Natural killer cell (primary cell): ENCODE results near the gene KLHL24. TPM values are rescaled to one million over a fixed set of nuclear protein-coding genes. Genes with fewer than 3 reads are reported as not detected.

Experiments used
- ATAC-seq, 3 donors: fragments of 150-1000 bp in 2 of 3; fragments of 200-7000 bp in 1 of 3; cut with Tn5 transposase; 1 replicate in 1 of 3; 2 replicates in 2 of 3; pipeline ENCODE4 v1.10.0; 2021; ENCODE audit warnings: mild to moderate bottlenecking in 2 of 3, moderate library complexity in 2 of 3
- DNase-seq, 2 donors: peaks; one replicate each; pipeline versions ENCODE4 v3.0.0 to v3.0.0-alpha.2; 2013 to 2021; ENCODE audit warnings: mixed read lengths in 1 of 2
- H3K27ac ChIP-seq: one replicate; pipeline ENCODE4 v1.5.1; 2013; ENCODE audit warnings: mild to moderate bottlenecking, low read length
- H3K27me3 ChIP-seq: one replicate; pipeline ENCODE4 v1.6.1; 2013; ENCODE audit warnings: low read length; ENCODE audit not compliant: control insufficient read depth, insufficient read depth
- H3K36me3 ChIP-seq: one replicate; pipeline ENCODE4 v1.6.1; 2013; ENCODE audit warnings: low read length; ENCODE audit not compliant: control insufficient read depth, insufficient read depth
- H3K4me1 ChIP-seq: one replicate; pipeline ENCODE4 v1.6.1; 2013; ENCODE audit warnings: low read length; ENCODE audit not compliant: control insufficient read depth, insufficient read depth
- H3K4me3 ChIP-seq: one replicate; pipeline ENCODE4 v1.5.1; 2013; ENCODE audit warnings: low read length
- H3K9me3 ChIP-seq: one replicate; pipeline ENCODE4 v1.6.1; 2013; ENCODE audit warnings: low read length; ENCODE audit not compliant: control insufficient read depth, insufficient read depth
- H3K27ac Mint-ChIP-seq, 2 donors: one replicate each; pipeline ENCODE4 v1.8.0; 2022; ENCODE audit warnings: mild to moderate bottlenecking in 2 of 2, mixed read lengths in 2 of 2, moderate library complexity in 1 of 2
- H3K27me3 Mint-ChIP-seq, 2 donors: one replicate each; pipeline ENCODE4 v1.8.0; 2022; ENCODE audit warnings: low read depth in 2 of 2, mixed read lengths in 2 of 2
- H3K36me3 Mint-ChIP-seq: one replicate; pipeline ENCODE4 v1.8.0; 2022; ENCODE audit warnings: mixed read lengths
- H3K4me1 Mint-ChIP-seq, 2 donors: one replicate each; pipeline ENCODE4 v1.8.0; 2022; ENCODE audit warnings: mixed read lengths in 2 of 2
- H3K4me3 Mint-ChIP-seq: one replicate; pipeline ENCODE4 v1.8.0; 2022; ENCODE audit warnings: mild to moderate bottlenecking, moderate library complexity, mixed read lengths
- H3K9me3 Mint-ChIP-seq, 2 donors: one replicate each; pipeline ENCODE4 v1.8.0; 2022; ENCODE audit warnings: mixed read lengths in 2 of 2
- CTCF ChIP-seq: fragments of 200-600 bp; IDR thresholded peaks from one replicate; pipeline ENCODE4 v1.8.0; 2022; ENCODE audit warnings: antibody characterized with exemption
- WGBS: methylation state at CpG from one replicate; pipeline ENCODE4 v1.1.7; 2013; ENCODE audit warnings: missing lambda C conversion rate; ENCODE audit not compliant: insufficient coverage; 5-methylcytosine and 5-hydroxymethylcytosine counted together
- intact Hi-C: fragments of 100-400 bp; cut with micrococcal nuclease; formaldehyde crosslinking; loops from one replicate; pipeline ENCODE4 v1.14.2; 2022
- total RNA-seq, 4 donors: library from RNA; stranded (reverse); fragments of 120-200 nt in 1 of 4; gene quantifications; one replicate each; pipeline versions ENCODE4 v1.2.3 to v1.2.4, GENCODE V29; 2013 to 2022

Gene KLHL24
- total RNA-seq, 3 donors from 2014 or later (not counting 1 experiment from before 2014, with no cell fraction given): 140 to 189 (median 177) TPM

- H3K27ac Mint-ChIP-seq: no peak overlapping the region
- DNase-seq (no peak), ATAC-seq (no peak)
- no peak overlapping the region for H3K4me3 Mint-ChIP-seq
- Histone ChIP-seq H3K36me3 (peaks cover 2% of the 10 kb centered on the region), H3K4me1 (no peaks in the 10 kb centered on the region), H3K9me3 (no peaks in the 10 kb centered on the region), H3K27ac (no peak overlapping the region), H3K27me3 (no peaks in the 10 kb centered on the region), H3K4me3 (no peak overlapping the region)
- intact Hi-C loops: no loop called here
- no peaks in the 10 kb centered on the region for H3K27me3 Mint-ChIP-seq
- no peaks in the 10 kb centered on the region for H3K36me3 Mint-ChIP-seq
- peaks cover 4 to 16% of the 10 kb centered on the region in 2 donors for H3K4me1 Mint-ChIP-seq
- H3K9me3 Mint-ChIP-seq: no peaks in the 10 kb centered on the region
- TF ChIP-seq CTCF: no peak
These were observed 74.8 kb downstream of the KLHL24 start for GRCh38 chr3:183710231-183710630.

GRCh38 chr3:183711516-183711915, 76.1 kb downstream of the KLHL24 start:
- no peak for DNase-seq
- TF ChIP-seq CTCF: no peak

GRCh38 chr3:183714622-183715021, 79.2 kb downstream of the KLHL24 start:
- Histone ChIP-seq H3K27me3 (no peaks in the 10 kb centered on the region), H3K36me3 (peaks cover 22% of the 10 kb centered on the region), H3K4me3 (no peak overlapping the region), H3K27ac (no peak overlapping the region), H3K4me1 (no peaks in the 10 kb centered on the region), H3K9me3 (no peaks in the 10 kb centered on the region)
- TF ChIP-seq CTCF: no peak
- H3K27ac Mint-ChIP-seq: no peak overlapping the region
- DNase-seq: no peak
- H3K27me3 Mint-ChIP-seq: no peaks in the 10 kb centered on the region
- H3K4me3 Mint-ChIP-seq: no peak overlapping the region
- no peaks in the 10 kb centered on the region for H3K9me3 Mint-ChIP-seq
- H3K4me1 Mint-ChIP-seq: peaks cover 9 to 15% of the 10 kb centered on the region in 2 donors
- peaks cover 17% of the 10 kb centered on the region for H3K36me3 Mint-ChIP-seq
- ATAC-seq: no peak
- intact Hi-C loops: no loop called here

More at GRCh38 chr3:183711516-183711915, 76.1 kb downstream of the KLHL24 start:
- H3K36me3 Mint-ChIP-seq: no peaks in the 10 kb centered on the region
- Histone ChIP-seq H3K27me3 (no peaks in the 10 kb centered on the region), H3K4me3 (no peak overlapping the region), H3K36me3 (peaks cover 11% of the 10 kb centered on the region), H3K4me1 (no peaks in the 10 kb centered on the region), H3K27ac (no peak overlapping the region), H3K9me3 (no peaks in the 10 kb centered on the region)
- peaks cover 4 to 9% of the 10 kb centered on the region in 2 donors for H3K4me1 Mint-ChIP-seq
- ATAC-seq: no peak
- intact Hi-C loops: no loop called here
- WGBS: 94% methylated on average over 3 of the region's 3 CpGs
- H3K27ac Mint-ChIP-seq: no peak overlapping the region
- H3K27me3 Mint-ChIP-seq: no peaks in the 10 kb centered on the region
- H3K9me3 Mint-ChIP-seq: no peaks in the 10 kb centered on the region
- no peak overlapping the region for H3K4me3 Mint-ChIP-seq

- Mint-ChIP-seq H3K36me3 (peaks cover 30% of the 10 kb centered on the region), H3K4me1 (peaks cover 5 to 7% of the 10 kb centered on the region in 2 donors), H3K27ac (no peak overlapping the region), H3K9me3 (no peaks in the 10 kb centered on the region), H3K4me3 (no peak overlapping the region), H3K27me3 (no peaks in the 10 kb centered on the region)
- WGBS: 86% methylated on average over 1 of the region's 3 CpGs
- intact Hi-C loops: no loop called here
- DNase-seq (no peak), ATAC-seq (no peak)
- no peak for TF ChIP-seq CTCF
- Histone ChIP-seq H3K27me3 (no peaks in the 10 kb centered on the region), H3K9me3 (no peaks in the 10 kb centered on the region), H3K36me3 (peaks cover 40% of the 10 kb centered on the region), H3K4me3 (no peak overlapping the region), H3K27ac (no peak overlapping the region), H3K4me1 (no peaks in the 10 kb centered on the region)
These were observed 82.6 kb downstream of the KLHL24 start for GRCh38 chr3:183718012-183718411.
